Subcutaneous adipose tissue (tissue), 4 donors: ENCODE measurements around the gene YDJC. TPM values are rescaled to one million over a fixed set of nuclear protein-coding genes. Genes with fewer than 3 reads are reported as not detected.

Experiments used
- total RNA-seq, 4 donors: library from RNA; depleted of rRNA; stranded (reverse); fragments of >200 nt; gene quantifications; one replicate each; pipeline ENCODE4 v1.1.0, GENCODE V29; 2016
- TF ChIP-seq, protein P1 (sequence below): fragments of 450-650 bp; IDR thresholded peaks from one replicate; pipeline ENCODE4 v1.5.1; 2016; ENCODE audit warnings: low read depth, mild to moderate bottlenecking, control low read depth, antibody characterized with exemption, moderate library complexity

Gene YDJC
- total RNA-seq, 4 donors from 2014 or later = 4.7 to 15.3 (median 12.9) TPM

DNA sequence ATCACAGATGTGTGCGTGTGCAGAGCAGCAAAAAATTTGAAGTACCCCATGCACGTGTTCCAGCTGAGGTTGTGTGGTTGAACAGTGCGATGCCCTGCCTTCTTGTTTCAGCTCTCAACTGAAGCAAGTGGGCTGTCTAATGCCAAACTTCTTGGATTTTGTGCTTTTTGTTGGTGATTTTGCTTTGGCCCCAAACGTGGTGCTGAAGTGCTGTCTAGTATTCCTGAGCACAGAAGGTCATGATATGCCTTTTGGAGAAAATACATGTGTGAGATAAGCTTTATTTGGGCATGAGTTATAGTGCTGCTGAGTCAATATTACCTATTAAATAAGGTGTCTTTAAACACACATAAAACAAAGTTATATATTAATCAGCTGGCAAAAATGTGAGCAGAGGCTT is 14.1 kb downstream of the YDJC start:
- TF ChIP-seq, protein P1, sequence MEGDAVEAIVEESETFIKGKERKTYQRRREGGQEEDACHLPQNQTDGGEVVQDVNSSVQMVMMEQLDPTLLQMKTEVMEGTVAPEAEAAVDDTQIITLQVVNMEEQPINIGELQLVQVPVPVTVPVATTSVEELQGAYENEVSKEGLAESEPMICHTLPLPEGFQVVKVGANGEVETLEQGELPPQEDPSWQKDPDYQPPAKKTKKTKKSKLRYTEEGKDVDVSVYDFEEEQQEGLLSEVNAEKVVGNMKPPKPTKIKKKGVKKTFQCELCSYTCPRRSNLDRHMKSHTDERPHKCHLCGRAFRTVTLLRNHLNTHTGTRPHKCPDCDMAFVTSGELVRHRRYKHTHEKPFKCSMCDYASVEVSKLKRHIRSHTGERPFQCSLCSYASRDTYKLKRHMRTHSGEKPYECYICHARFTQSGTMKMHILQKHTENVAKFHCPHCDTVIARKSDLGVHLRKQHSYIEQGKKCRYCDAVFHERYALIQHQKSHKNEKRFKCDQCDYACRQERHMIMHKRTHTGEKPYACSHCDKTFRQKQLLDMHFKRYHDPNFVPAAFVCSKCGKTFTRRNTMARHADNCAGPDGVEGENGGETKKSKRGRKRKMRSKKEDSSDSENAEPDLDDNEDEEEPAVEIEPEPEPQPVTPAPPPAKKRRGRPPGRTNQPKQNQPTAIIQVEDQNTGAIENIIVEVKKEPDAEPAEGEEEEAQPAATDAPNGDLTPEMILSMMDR = no peak

DNA sequence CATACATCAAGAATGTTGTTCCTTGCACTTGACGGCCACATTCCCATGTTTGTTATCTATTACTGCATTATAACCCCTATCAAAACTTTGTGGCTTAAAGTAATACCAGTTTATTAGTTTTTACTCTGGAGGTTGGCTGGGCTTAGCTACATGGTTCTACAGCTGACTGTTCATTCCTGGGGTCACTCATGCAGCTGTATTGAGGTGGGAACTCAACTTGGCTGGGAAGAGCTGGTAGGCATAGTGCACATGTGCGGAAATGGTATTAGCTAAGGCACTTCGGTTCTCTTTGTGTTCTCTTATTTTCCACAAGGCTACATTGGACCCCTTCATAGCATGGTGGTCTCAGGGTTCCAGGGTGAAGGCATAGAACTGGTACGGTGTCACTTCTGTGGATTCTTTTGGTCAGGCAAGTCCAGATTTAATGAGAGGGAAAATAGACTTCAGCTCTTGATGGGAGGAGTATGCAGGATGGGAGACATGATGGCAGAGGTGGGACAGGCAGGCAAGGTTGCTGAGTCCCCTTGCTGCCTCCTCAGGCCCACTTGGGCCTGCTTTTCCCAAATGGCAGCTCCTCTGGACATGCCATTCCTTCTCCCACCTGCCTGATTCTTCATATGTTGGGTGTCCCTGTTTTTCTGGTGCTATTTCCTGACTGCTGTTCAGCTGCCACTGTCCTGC is 16.1 kb downstream of the YDJC start:
- TF ChIP-seq, protein P1 = no peak

DNA sequence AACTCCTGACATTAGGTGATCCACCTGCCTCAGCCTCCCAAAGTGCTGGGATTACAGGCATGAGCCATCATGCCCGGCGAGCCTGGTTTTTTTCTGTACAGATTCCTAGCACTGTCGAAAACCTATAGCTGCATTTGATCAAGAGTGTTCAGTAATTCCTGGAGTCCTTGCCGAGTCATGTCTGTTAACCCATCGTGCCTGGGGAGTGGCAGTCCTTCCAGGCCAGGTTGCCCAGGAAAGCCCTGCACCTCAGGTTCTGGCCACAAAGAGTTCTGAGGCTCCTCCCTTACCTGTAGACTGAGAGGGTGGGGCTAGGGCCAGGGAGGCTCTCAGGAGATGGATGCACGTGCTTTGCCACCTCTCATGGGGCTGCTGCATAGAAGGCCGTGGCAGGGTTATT is 17.0 kb downstream of the YDJC start:
- TF ChIP-seq, protein P1 = no peak

DNA sequence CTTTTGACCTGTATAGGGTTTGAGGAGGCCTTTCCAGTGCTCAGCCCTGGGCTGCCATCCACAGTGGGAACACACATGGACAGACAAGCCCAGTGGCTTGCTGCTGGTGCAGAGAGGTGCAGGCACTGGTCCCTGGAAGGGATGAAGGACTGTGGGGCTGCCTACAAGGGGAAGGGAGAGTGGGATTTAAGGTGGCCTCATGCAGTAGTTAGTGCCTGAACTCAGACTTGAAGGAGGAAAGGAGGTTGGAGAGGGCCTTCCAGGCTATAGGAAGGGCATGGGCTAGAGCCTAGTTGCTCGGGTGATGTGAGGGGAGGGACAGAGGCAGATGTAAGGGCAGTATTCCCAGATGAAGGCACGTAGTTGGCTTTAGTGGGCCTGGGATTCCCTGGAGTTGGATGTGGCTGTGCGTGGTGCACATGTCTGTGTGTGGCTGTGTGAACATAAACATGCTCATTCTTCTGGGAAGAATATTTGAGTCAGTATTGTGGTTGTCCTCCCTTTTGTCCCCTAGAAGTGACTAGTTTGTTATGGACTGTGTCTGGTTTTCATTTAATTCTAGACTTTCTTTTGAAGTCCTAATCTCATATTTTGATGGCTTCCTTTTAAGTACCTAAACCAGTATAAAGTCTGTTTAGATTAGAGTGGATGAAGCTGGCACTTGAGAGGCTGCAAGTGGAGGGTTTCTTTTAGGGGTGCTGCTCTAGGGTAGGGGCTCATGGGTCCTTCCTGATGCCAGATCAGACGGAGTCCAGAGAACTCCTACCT is 18.4 kb downstream of the YDJC start:
- TF ChIP-seq, protein P1 = no peak

DNA sequence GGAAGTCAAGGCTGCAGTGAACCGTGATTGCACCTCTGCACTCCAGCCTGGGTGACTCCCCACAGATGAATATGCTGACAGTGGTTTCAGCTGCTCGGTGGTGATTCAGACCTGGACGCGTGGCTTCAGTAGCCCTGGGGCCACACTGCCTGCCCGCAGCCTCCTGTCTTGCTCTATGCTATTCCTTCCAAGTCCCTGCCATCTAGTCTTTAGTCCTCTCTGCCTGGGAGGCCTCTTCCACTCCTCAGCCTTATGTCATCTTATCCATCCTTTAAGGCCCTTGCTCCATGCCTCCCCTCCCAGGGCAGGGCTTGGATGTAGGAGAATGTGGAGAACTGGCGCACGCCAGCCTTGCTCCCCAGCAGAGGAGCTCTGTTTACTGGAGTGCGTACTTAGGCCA is 23.0 kb downstream of the YDJC start:
- TF ChIP-seq, protein P1 = no peak

DNA sequence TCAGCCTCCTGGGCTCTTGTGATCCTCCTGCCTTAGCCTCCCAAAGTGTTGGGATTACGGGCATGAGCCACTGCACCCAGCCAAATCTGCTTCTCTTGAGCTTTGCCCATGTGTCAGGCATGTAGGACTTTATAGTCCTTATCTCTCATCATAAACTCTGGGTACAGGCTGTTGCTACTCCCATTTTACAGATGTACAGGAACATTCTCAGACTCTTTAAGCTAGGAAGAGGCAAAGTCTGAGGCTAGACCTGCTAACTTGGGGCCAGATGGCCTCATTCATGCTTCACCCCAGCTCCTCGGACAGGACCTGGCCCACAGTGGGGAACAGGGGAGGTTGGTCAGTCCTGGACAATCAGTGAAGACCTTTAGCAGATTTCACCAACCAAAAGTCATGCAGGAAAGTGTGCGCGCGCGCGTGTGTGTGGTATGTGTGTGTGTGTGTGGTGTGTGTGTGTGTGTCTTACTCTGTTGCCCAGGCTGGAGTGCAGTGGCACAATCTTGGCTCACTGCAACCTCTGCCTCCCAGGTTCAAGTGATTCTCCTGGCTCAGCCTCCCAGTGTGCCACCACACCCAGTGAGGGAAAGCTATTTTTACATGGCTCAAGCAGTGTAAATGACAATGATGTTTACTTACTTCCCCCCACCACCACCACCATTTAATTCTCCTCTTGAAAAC is 23.8 kb downstream of the YDJC start:
- TF ChIP-seq, protein P1 = no peak

DNA sequence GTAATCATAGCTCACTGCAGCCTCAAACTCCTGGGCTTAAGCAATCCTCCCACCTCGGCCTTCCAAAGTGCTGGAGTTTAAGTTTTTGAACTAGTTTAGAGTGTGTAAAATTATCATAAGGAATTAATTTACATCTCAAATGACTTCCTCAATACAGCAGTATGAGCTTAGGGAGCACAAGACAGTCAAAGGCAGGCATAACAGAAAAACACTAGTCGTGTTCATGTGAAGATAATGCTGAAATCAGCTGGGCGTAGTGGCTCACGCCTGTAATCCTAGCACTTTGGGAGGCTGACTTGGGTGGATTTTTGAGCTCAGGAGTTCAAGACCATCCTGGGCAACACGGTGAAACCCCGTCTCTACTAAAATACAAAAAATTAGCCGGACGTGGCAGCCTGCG is 25.8 kb downstream of the YDJC start:
- TF ChIP-seq, protein P1 = no peak
